ENCODE results near the gene RABL6. TPM values are rescaled to one million over a fixed set of nuclear protein-coding genes. Genes with fewer than 3 reads are reported as not detected.

The RABL6 gene
- total RNA-seq, 2 donors from 2014 or later = 159 to 206 TPM

- Histone ChIP-seq H3K27ac (ENCODE audit: low read depth, low read length) (no peak overlapping the region), H3K9me3 (ENCODE audit: control insufficient read depth, low read length) (peaks cover 19% of the 10 kb centered on the region), H3K27me3 (ENCODE audit: control insufficient read depth, insufficient read depth, low read length, poor library complexity, severe bottlenecking) (peaks cover 9% of the 10 kb centered on the region), H3K36me3 (ENCODE audit: control insufficient read depth, insufficient read depth, low read length) (no peaks in the 10 kb centered on the region), H3K4me1 (ENCODE audit: control insufficient read depth, insufficient read depth, low read length) (peaks cover 3% of the 10 kb centered on the region), H3K4me3 (ENCODE audit: low read length) (no peak overlapping the region), H3K9ac (ENCODE audit: extremely low read depth, low read length, poor library complexity, severe bottlenecking) (no peak overlapping the region)
- no peak for DNase-seq
- TF ChIP-seq CTCF (conservative IDR thresholded peaks at IDR 0.05) = no peak
- WGBS, 2 experiments (ENCODE audit: insufficient coverage in 1 of 2, insufficient read length in 1 of 2) = 95 to 100% methylated on average over 1 to 7 of the region's 7 CpGs
- Mint-ChIP-seq H3K4me3 (no peak overlapping the region), H3K27me3 (ENCODE audit: insufficient read depth) (peaks cover 41% of the 10 kb centered on the region), H3K27ac (no peak overlapping the region), H3K4me1 (peaks cover 24% of the 10 kb centered on the region), H3K36me3 (ENCODE audit: low read depth) (no peaks in the 10 kb centered on the region), H3K9me3 (peaks cover 28% of the 10 kb centered on the region)
Measured at GRCh38 chr9:136776947-136777346, 30.8 kb upstream of the RABL6 start.

- Mint-ChIP-seq H3K36me3 (ENCODE audit: low read depth) (no peaks in the 10 kb centered on the region), H3K4me1 (peaks cover 24% of the 10 kb centered on the region), H3K4me3 (no peak overlapping the region), H3K27me3 (ENCODE audit: insufficient read depth) (peaks cover 41% of the 10 kb centered on the region), H3K27ac (no peak overlapping the region), H3K9me3 (peaks cover 27% of the 10 kb centered on the region)
- no peak overlapping the region for H3K27ac ChIP-seq (ENCODE audit: low read depth, low read length)
- peaks cover 9% of the 10 kb centered on the region for H3K27me3 ChIP-seq (ENCODE audit: control insufficient read depth, insufficient read depth, low read length, poor library complexity, severe bottlenecking)
- no peak for TF ChIP-seq CTCF (conservative IDR thresholded peaks at IDR 0.05)
- H3K4me3 ChIP-seq (ENCODE audit: low read length) = no peak overlapping the region
- H3K4me1 ChIP-seq (ENCODE audit: control insufficient read depth, insufficient read depth, low read length) = peaks cover 3% of the 10 kb centered on the region
- DNase-seq = no peak
- 86 to 90% methylated on average over 12 to 14 of the region's 14 CpGs for WGBS, 2 experiments (ENCODE audit: insufficient coverage in 1 of 2, insufficient read length in 1 of 2)
- H3K36me3 ChIP-seq (ENCODE audit: control insufficient read depth, insufficient read depth, low read length) = no peaks in the 10 kb centered on the region
- H3K9me3 ChIP-seq (ENCODE audit: control insufficient read depth, low read length) = peaks cover 19% of the 10 kb centered on the region
- no peak overlapping the region for H3K9ac ChIP-seq (ENCODE audit: extremely low read depth, low read length, poor library complexity, severe bottlenecking)
Measured at GRCh38 chr9:136777359-136777758, 30.4 kb upstream of the RABL6 start.

GRCh38 chr9:136779808-136780207 lies 27.9 kb upstream of the RABL6 start:
- Histone ChIP-seq H3K9ac (ENCODE audit: extremely low read depth, low read length, poor library complexity, severe bottlenecking) (no peak overlapping the region), H3K27me3 (ENCODE audit: control insufficient read depth, insufficient read depth, low read length, poor library complexity, severe bottlenecking) (peaks cover 9% of the 10 kb centered on the region), H3K4me1 (ENCODE audit: control insufficient read depth, insufficient read depth, low read length) (peaks cover 6% of the 10 kb centered on the region), H3K27ac (ENCODE audit: low read depth, low read length) (no peak overlapping the region), H3K9me3 (ENCODE audit: control insufficient read depth, low read length) (peaks cover under 1% of the 10 kb centered on the region), H3K36me3 (ENCODE audit: control insufficient read depth, insufficient read depth, low read length) (no peaks in the 10 kb centered on the region), H3K4me3 (ENCODE audit: low read length) (no peak overlapping the region)
- Mint-ChIP-seq H3K36me3 (ENCODE audit: low read depth) (no peaks in the 10 kb centered on the region), H3K4me3 (no peak overlapping the region), H3K27ac (no peak overlapping the region), H3K4me1 (peaks cover 24% of the 10 kb centered on the region), H3K9me3 (peaks cover 9% of the 10 kb centered on the region), H3K27me3 (ENCODE audit: insufficient read depth) (peaks cover 41% of the 10 kb centered on the region)
- DNase-seq = no peak
- WGBS, 2 experiments (ENCODE audit: insufficient coverage in 1 of 2, insufficient read length in 1 of 2) = 77% methylated on average over 5 of the region's 5 CpGs
- TF ChIP-seq CTCF (conservative IDR thresholded peaks at IDR 0.05) = peak; percentile 59

Data from endodermal cell (in vitro differentiated cells).